Skeletal muscle satellite cell (primary cell): ENCODE results near the gene NXT1.

ENCODE experiments used
- H3K27me3 ChIP-seq: 2 replicates; pipeline ENCODE4 v1.7.0; 2013; ENCODE audit warnings: low read length; ENCODE audit not compliant: control insufficient read depth, insufficient read depth
- H3K36me3 ChIP-seq: 2 replicates; pipeline ENCODE4 v1.7.0; 2013; ENCODE audit warnings: mild to moderate bottlenecking, control low read depth, low read length; ENCODE audit not compliant: insufficient read depth
- H3K4me1 ChIP-seq: 2 replicates; pipeline ENCODE4 v1.7.0; 2013; ENCODE audit warnings: low read length; ENCODE audit not compliant: control insufficient read depth, insufficient read depth
- H3K4me2 ChIP-seq: 2 replicates; pipeline ENCODE4 v1.7.0; 2013; ENCODE audit warnings: mild to moderate bottlenecking, low read length
- H3K4me3 ChIP-seq: 2 replicates; pipeline ENCODE4 v1.7.0; 2013; ENCODE audit warnings: low read length
- H3K9ac ChIP-seq: 2 replicates; pipeline ENCODE4 v1.7.0; 2013; ENCODE audit warnings: mild to moderate bottlenecking, low read depth, low read length, moderate library complexity
- H3K9me3 ChIP-seq: replicated peaks from 2 replicates; pipeline ENCODE4 v1.7.0; 2013; ENCODE audit warnings: mild to moderate bottlenecking, control low read depth, low read length

Gene NXT1

GRCh38 chr20:23361476-23362391 lies 11.1 kb downstream of the NXT1 start, which contains the start of gene GZF1:
Gene GZF1 (plus strand): TSS chr20:23362182. CDS start chr20:23364384, 2,202 bp downstream.
- peak within 1 kb of the TSS; percentile 96 for H3K4me2 ChIP-seq
- no peaks in the 10 kb centered on the region for H3K9me3 ChIP-seq
- H3K27me3 ChIP-seq: no peaks in the 10 kb centered on the region
- H3K36me3 ChIP-seq: peaks cover 23% of the 10 kb centered on the region
- H3K4me1 ChIP-seq: peaks cover 43% of the 10 kb centered on the region
- H3K9ac ChIP-seq: peak within 1 kb of the TSS; percentile 96
- H3K4me3 ChIP-seq: peak within 1 kb of the TSS; percentile 90

GRCh38 chr20:23362392-23363256 lies 12.0 kb downstream of the NXT1 start:
- peaks cover 31% of the 10 kb centered on the region for H3K36me3 ChIP-seq
- peak overlapping the region; percentile 90 for H3K4me3 ChIP-seq
- H3K9me3 ChIP-seq: no peaks in the 10 kb centered on the region
- H3K4me1 ChIP-seq: peaks cover 43% of the 10 kb centered on the region
- peak overlapping the region; percentile 96 for H3K4me2 ChIP-seq
- H3K9ac ChIP-seq: peak overlapping the region; percentile 96
- no peaks in the 10 kb centered on the region for H3K27me3 ChIP-seq

GRCh38 chr20:23363257-23363649 lies 12.7 kb downstream of the NXT1 start:
- Histone ChIP-seq H3K4me3 (peak overlapping the region; percentile 90), H3K9ac (peak overlapping the region; percentile 96), H3K4me1 (peaks cover 49% of the 10 kb centered on the region), H3K4me2 (peak overlapping the region; percentile 96), H3K27me3 (no peaks in the 10 kb centered on the region), H3K36me3 (peaks cover 33% of the 10 kb centered on the region), H3K9me3 (no peaks in the 10 kb centered on the region)

- peaks cover 48% of the 10 kb centered on the region for H3K4me1 ChIP-seq
- H3K9me3 ChIP-seq: no peaks in the 10 kb centered on the region
- H3K9ac ChIP-seq: no peak overlapping the region
- no peaks in the 10 kb centered on the region for H3K27me3 ChIP-seq
- no peak overlapping the region for H3K4me3 ChIP-seq
- H3K36me3 ChIP-seq: peaks cover 54% of the 10 kb centered on the region
- peak overlapping the region; percentile 13 for H3K4me2 ChIP-seq
Measured at GRCh38 chr20:23365390-23366165, 15.0 kb downstream of the NXT1 start.

GRCh38 chr20:23366384-23366783 lies 15.8 kb downstream of the NXT1 start:
- Histone ChIP-seq H3K27me3 (no peaks in the 10 kb centered on the region), H3K36me3 (peaks cover 62% of the 10 kb centered on the region), H3K9me3 (no peaks in the 10 kb centered on the region), H3K4me3 (no peak overlapping the region), H3K4me1 (peaks cover 41% of the 10 kb centered on the region), H3K9ac (no peak overlapping the region), H3K4me2 (peak overlapping the region; percentile 41)

GRCh38 chr20:23367770-23368169 lies 17.2 kb downstream of the NXT1 start:
- no peaks in the 10 kb centered on the region for H3K9me3 ChIP-seq
- H3K4me2 ChIP-seq: peak overlapping the region; percentile 5
- H3K4me3 ChIP-seq: no peak overlapping the region
- no peak overlapping the region for H3K9ac ChIP-seq
- H3K36me3 ChIP-seq: peaks cover 76% of the 10 kb centered on the region
- peaks cover 40% of the 10 kb centered on the region for H3K4me1 ChIP-seq
- no peaks in the 10 kb centered on the region for H3K27me3 ChIP-seq

- H3K9ac ChIP-seq: no peak overlapping the region
- peaks cover 82% of the 10 kb centered on the region for H3K36me3 ChIP-seq
Measured at GRCh38 chr20:23368316-23369071, 17.9 kb downstream of the NXT1 start.

GRCh38 chr20:23369072-23369823 lies 18.7 kb downstream of the NXT1 start:
- H3K4me3 ChIP-seq: no peak overlapping the region
- H3K4me1 ChIP-seq: peaks cover 26% of the 10 kb centered on the region
- no peak overlapping the region for H3K4me2 ChIP-seq
- H3K9me3 ChIP-seq: no peaks in the 10 kb centered on the region
- no peak overlapping the region for H3K9ac ChIP-seq
- H3K27me3 ChIP-seq: no peaks in the 10 kb centered on the region
- peaks cover 88% of the 10 kb centered on the region for H3K36me3 ChIP-seq

More at GRCh38 chr20:23368316-23369071, 17.9 kb downstream of the NXT1 start:
- Histone ChIP-seq H3K4me1 (peaks cover 33% of the 10 kb centered on the region), H3K9me3 (no peaks in the 10 kb centered on the region), H3K4me2 (peak overlapping the region; percentile 5), H3K27me3 (no peaks in the 10 kb centered on the region), H3K4me3 (no peak overlapping the region)

GRCh38 chr20:23370274-23370673 lies 19.7 kb downstream of the NXT1 start:
- H3K4me3 ChIP-seq: no peak overlapping the region
- H3K36me3 ChIP-seq: peaks cover 88% of the 10 kb centered on the region
- H3K27me3 ChIP-seq: no peaks in the 10 kb centered on the region
- no peak overlapping the region for H3K4me2 ChIP-seq
- H3K9me3 ChIP-seq: no peaks in the 10 kb centered on the region
- no peak overlapping the region for H3K9ac ChIP-seq
- peaks cover 26% of the 10 kb centered on the region for H3K4me1 ChIP-seq

- Histone ChIP-seq H3K4me3 (no peak overlapping the region), H3K36me3 (peaks cover 88% of the 10 kb centered on the region), H3K27me3 (no peaks in the 10 kb centered on the region), H3K4me2 (no peak overlapping the region), H3K4me1 (peaks cover 25% of the 10 kb centered on the region), H3K9ac (no peak overlapping the region), H3K9me3 (no peaks in the 10 kb centered on the region)
Measured at GRCh38 chr20:23370873-23371272, 20.3 kb downstream of the NXT1 start.
